Common myeloid progenitor, CD34-positive (primary cell): Measurements from ENCODE around the gene COPB2.

ENCODE experiments used
- CTCF ChIA-PET: fragments of 350-600 bp; sonication (Branson Sonifier 250); formaldehyde crosslinking; loops from one replicate; lab custom pipeline; 2021; ENCODE audit warnings: antibody characterized with exemption; lab: Charles Lee
- POLR2A ChIA-PET: fragments of 350-600 bp; sonication (Branson Sonifier 250); formaldehyde crosslinking; loops from one replicate; lab custom pipeline; 2021; ENCODE audit warnings: antibody characterized with exemption; lab: Charles Lee
- DNase-seq, 3 donors: peaks; one replicate each; pipeline versions ENCODE4 v3.0.0 to v3.0.0-alpha.2; 2013
- H3K27ac ChIP-seq, 2 experiments: 1 replicate in 1 of 2; 2 replicates in 1 of 2; pipeline ENCODE4 v1.7.0; 2013; ENCODE audit warnings: inconsistent platforms in 2 of 2, low read length in 2 of 2, mild to moderate bottlenecking in 2 of 2, low read depth in 1 of 2, moderate library complexity in 1 of 2; ENCODE audit not compliant: severe bottlenecking in 2 of 2, insufficient read depth in 1 of 2, poor library complexity in 1 of 2
- H3K27me3 ChIP-seq, 5 experiments: replicated peaks in 2 of 5; 1 replicate in 3 of 5; 2 replicates in 2 of 5; pipeline versions ENCODE4 v1.6.1 to v1.7.0; 2013; ENCODE audit warnings: low read length in 4 of 5, mild to moderate bottlenecking in 2 of 5, moderate library complexity in 2 of 5, inconsistent platforms in 1 of 5; ENCODE audit not compliant: insufficient read depth in 5 of 5, control insufficient read depth in 4 of 5
- H3K36me3 ChIP-seq, 4 experiments: 1 replicate in 2 of 4; 2 replicates in 2 of 4; pipeline versions ENCODE4 v1.6.1 to v1.7.0; 2013; ENCODE audit warnings: low read length in 3 of 4, control low read depth in 1 of 4, mild to moderate bottlenecking in 1 of 4; ENCODE audit not compliant: control insufficient read depth in 4 of 4, insufficient read depth in 4 of 4
- H3K4me1 ChIP-seq, 4 experiments: 1 replicate in 3 of 4; 2 replicates in 1 of 4; pipeline versions ENCODE4 v1.6.1 to v1.7.1; 2013; ENCODE audit warnings: low read length in 3 of 4, mild to moderate bottlenecking in 3 of 4, control low read depth in 1 of 4, inconsistent platforms in 1 of 4, moderate library complexity in 1 of 4; ENCODE audit not compliant: control insufficient read depth in 4 of 4, insufficient read depth in 4 of 4; ENCODE audit errors: control extremely low read depth in 1 of 4
- H3K4me3 ChIP-seq, 7 experiments: 1 replicate in 4 of 7; 2 replicates in 3 of 7; pipeline versions ENCODE4 v1.5.1 to v1.7.0; 2013; ENCODE audit warnings: mild to moderate bottlenecking in 7 of 7, low read length in 6 of 7, moderate library complexity in 6 of 7, inconsistent platforms in 2 of 7, low read depth in 2 of 7, control low read depth in 1 of 7; ENCODE audit not compliant: insufficient read depth in 4 of 7, control insufficient read depth in 1 of 7; ENCODE audit errors: extremely low read depth in 1 of 7
- H3K9me3 ChIP-seq, 5 experiments: 1 replicate in 4 of 5; 2 replicates in 1 of 5; pipeline versions ENCODE4 v1.6.1 to v1.7.1; 2013; ENCODE audit warnings: low read length in 4 of 5, mild to moderate bottlenecking in 2 of 5, inconsistent platforms in 1 of 5, low read depth in 1 of 5, moderate library complexity in 1 of 5; ENCODE audit not compliant: control insufficient read depth in 4 of 5, insufficient read depth in 2 of 5; ENCODE audit errors: control extremely low read depth in 1 of 5
- WGBS: methylation state at CpG from one replicate; pipeline ENCODE4 v1.1.5; 2013; ENCODE audit not compliant: insufficient coverage; 5-methylcytosine and 5-hydroxymethylcytosine counted together

Gene COPB2

GRCh38 chr3:139357899-139358298, 31.5 kb downstream of the COPB2 start:
- no peaks in the 10 kb centered on the region for H3K4me1 ChIP-seq
- no peak overlapping the region for H3K27ac ChIP-seq
- ChIA-PET POLR2A (no interaction called here), CTCF (no interaction called here)
- peaks cover 20 to 93% (median 62%) of the 10 kb centered on the region in 4 experiments for H3K36me3 ChIP-seq
- WGBS, result no CpG with 5 or more reads among the region's 4 CpGs
- H3K4me3 ChIP-seq, result no peak overlapping the region
- H3K9me3 ChIP-seq, result no peaks in the 10 kb centered on the region
- no peaks in the 10 kb centered on the region for H3K27me3 ChIP-seq
- no peak for DNase-seq

GRCh38 chr3:139355891-139356290, 33.6 kb downstream of the COPB2 start:
- WGBS, result no CpG with 5 or more reads among the region's 1 CpG
- no peak for DNase-seq
- H3K36me3 ChIP-seq, result peaks cover 24 to 93% (median 61%) of the 10 kb centered on the region in 4 experiments
- H3K27me3 ChIP-seq, result no peaks in the 10 kb centered on the region
- H3K4me3 ChIP-seq, result no peak overlapping the region
- ChIA-PET CTCF (interaction anchor here (1.1 to 2.3 kb wide), 3 partner anchors 10 to 15 kb away, joined by 3 to 9 read pairs (median 4); no protein-coding TSS in a partner anchor), POLR2A (no interaction called here)
- H3K4me1 ChIP-seq, result no peaks in the 10 kb centered on the region
- H3K9me3 ChIP-seq, result no peaks in the 10 kb centered on the region
- no peak overlapping the region for H3K27ac ChIP-seq

GRCh38 chr3:139355476-139355875, 34.0 kb downstream of the COPB2 start:
- Histone ChIP-seq H3K4me3 (no peak overlapping the region), H3K9me3 (no peaks in the 10 kb centered on the region), H3K36me3 (peaks cover 22 to 93% (median 59%) of the 10 kb centered on the region in 4 experiments), H3K4me1 (no peaks in the 10 kb centered on the region), H3K27ac (no peak overlapping the region), H3K27me3 (no peaks in the 10 kb centered on the region)
- WGBS, result 89% methylated on average over 3 of the region's 4 CpGs
- POLR2A ChIA-PET, result no interaction called here
- CTCF ChIA-PET, result interaction anchor here (1.1 to 2.3 kb wide), 3 partner anchors 11 to 15 kb away, joined by 3 to 9 read pairs (median 4); no protein-coding TSS in a partner anchor
- no peak for DNase-seq

GRCh38 chr3:139354661-139355060, 34.8 kb downstream of the COPB2 start:
- CTCF ChIA-PET, result interaction anchor here (1.0 to 2.3 kb wide), 9 partner anchors 8 to 241 kb away, joined by 3 to 12 read pairs (median 4); partner anchors contain the start of genes COPB2 and MRPS22
- WGBS, result 95% methylated on average over 4 of the region's 4 CpGs
- Histone ChIP-seq H3K4me3 (no peak overlapping the region), H3K9me3 (no peaks in the 10 kb centered on the region), H3K27ac (no peak overlapping the region), H3K36me3 (peaks cover 22 to 90% (median 63%) of the 10 kb centered on the region in 4 experiments), H3K4me1 (no peaks in the 10 kb centered on the region), H3K27me3 (no peaks in the 10 kb centered on the region)
- POLR2A ChIA-PET, result interaction anchor here (0.6 kb wide), 1 partner anchor 1386 kb away, joined by 3 read pairs; no protein-coding TSS in a partner anchor
- DNase-seq, result no peak

- H3K4me1 ChIP-seq, result no peaks in the 10 kb centered on the region
- H3K27me3 ChIP-seq, result no peaks in the 10 kb centered on the region
- no peaks in the 10 kb centered on the region for H3K9me3 ChIP-seq
- ChIA-PET POLR2A (interaction anchor here (0.6 kb wide), 1 partner anchor 1387 kb away, joined by 3 read pairs; no protein-coding TSS in a partner anchor), CTCF (interaction anchor here (0.8 to 2.3 kb wide), 11 partner anchors 8 to 241 kb away, joined by 3 to 12 read pairs (median 4); partner anchors contain the start of genes COPB2 and MRPS22)
- WGBS, result no CpG with 5 or more reads among the region's 3 CpGs
- H3K4me3 ChIP-seq, result no peak overlapping the region
- H3K36me3 ChIP-seq, result peaks cover 22 to 90% (median 61%) of the 10 kb centered on the region in 4 experiments
- peak; percentile 25 to 41 (median 40) for DNase-seq
- H3K27ac ChIP-seq, result no peak overlapping the region
These were observed 35.4 kb downstream of the COPB2 start for GRCh38 chr3:139353920-139354556.

GRCh38 chr3:139346771-139347170, 42.7 kb downstream of the COPB2 start:
- no peaks in the 10 kb centered on the region for H3K9me3 ChIP-seq
- CTCF ChIA-PET, result interaction anchor here (1.3 kb wide), 2 partner anchors 12 to 16 kb away, joined by 3 read pairs; no protein-coding TSS in a partner anchor
- WGBS, result 94% methylated on average over 2 of the region's 2 CpGs
- peaks cover 9 to 15% (median 10%) of the 10 kb centered on the region in 4 experiments for H3K4me1 ChIP-seq
- H3K36me3 ChIP-seq, result peaks cover 6 to 47% (median 28%) of the 10 kb centered on the region in 4 experiments
- no peak overlapping the region for H3K4me3 ChIP-seq
- POLR2A ChIA-PET, result no interaction called here
- no peak overlapping the region for H3K27ac ChIP-seq
- DNase-seq, result no peak
- peaks cover 0 to under 1% (median 0%) of the 10 kb centered on the region in 5 experiments for H3K27me3 ChIP-seq
